NCI-H748 treated with DMSO at 0.1 percent for 48 hours (cell line): ENCODE measurements around the gene CDH13.

Experiments
- DNase-seq: peaks from one replicate; lab custom pipeline; 2025; lab: John Stamatoyannopoulos, UW

The CDH13 gene

DNA sequence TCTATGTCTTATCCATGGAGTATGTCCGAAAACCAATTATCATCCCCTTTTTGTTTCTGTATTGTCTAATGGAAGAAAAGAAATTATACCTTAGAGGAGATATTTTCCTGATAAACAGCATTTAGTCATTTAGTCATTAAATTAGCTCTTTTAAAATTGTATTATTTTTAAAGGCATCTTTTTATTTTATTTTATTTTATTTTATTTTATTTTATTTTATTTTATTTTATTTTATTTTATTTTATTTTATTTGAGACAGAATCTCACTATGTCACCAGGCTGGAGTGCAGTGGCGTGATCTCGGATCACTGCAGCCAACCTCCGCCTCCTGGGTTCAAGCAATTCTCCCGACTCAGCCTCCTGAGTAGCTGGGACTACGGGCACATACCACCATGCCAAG is 559.1 kb downstream of the CDH13 start:
- DNase-seq: no peak

DNA sequence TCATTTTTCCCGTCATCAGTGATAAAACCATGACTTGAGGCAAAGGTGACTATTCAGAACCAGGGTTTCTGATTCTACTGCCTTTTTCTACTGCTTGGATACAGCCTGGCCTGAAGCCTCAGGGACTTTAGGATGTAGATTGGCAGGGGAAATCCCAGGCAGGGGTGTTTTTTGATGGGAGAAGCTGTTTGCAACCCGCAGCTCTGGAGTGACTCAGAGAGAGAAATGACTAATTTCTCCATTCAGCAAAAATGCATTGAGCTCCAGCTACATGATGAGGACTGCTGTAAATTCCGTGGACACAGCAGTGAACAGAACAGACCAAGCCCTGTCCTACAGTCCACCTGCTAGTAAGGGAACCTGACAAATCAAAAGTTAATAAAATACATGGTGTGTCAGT is 560.6 kb downstream of the CDH13 start:
- no peak for DNase-seq

DNA sequence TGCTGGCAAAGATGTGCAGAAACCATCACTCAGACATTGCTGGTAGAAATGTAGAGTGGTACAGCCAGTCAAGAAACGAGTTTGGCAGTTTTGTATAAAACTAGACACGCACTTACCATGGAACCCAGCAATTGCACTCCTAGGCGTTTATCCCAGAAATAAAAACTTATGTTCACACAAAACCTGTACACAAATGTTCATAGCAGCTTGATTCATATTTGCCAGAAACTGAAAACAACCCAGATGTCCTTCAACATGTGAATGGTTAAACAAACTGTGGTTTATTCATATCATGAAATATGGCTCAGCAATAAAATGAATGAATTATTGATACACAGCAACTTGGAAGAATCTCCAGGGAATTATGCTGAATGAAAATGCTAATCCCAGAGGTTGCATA is 570.0 kb downstream of the CDH13 start:
- no peak for DNase-seq

DNA sequence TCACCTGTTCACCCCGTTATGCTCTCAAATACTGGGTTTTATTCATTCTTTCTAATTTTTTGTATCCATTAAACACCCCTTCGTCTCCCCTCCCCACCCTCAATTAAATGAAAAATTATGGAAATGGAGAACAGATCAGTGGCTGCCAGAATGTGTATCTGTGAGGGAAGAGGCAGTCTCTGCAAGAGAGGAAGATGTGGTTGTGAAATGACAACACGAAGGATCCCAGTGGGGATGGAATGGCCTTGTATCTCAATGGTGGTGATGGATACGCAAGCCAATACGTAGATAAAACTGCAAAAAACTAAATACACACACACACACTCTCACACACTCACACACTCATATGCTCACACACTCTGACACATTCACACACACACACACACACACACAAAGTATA is 570.7 kb downstream of the CDH13 start:
- DNase-seq: no peak

DNA sequence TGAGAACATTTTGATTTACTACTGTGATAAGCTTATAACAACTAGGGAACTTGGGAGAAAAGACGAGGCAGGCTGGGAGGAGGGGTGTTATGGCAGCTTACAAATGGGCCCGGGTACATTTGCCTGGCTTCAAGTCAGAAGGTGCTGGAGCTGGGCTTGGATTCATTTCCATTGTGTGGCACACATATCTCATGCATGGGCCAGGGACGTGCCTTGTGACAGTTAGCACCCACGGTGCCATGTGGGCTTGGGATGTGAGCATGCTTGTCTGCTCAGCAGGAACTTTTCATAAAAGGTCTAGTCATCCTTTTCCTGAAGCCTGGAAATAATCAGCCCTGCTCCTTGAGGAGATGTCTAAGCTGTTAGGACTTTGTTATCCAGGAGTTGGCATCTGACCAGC is 572.2 kb downstream of the CDH13 start:
- no peak for DNase-seq

DNA sequence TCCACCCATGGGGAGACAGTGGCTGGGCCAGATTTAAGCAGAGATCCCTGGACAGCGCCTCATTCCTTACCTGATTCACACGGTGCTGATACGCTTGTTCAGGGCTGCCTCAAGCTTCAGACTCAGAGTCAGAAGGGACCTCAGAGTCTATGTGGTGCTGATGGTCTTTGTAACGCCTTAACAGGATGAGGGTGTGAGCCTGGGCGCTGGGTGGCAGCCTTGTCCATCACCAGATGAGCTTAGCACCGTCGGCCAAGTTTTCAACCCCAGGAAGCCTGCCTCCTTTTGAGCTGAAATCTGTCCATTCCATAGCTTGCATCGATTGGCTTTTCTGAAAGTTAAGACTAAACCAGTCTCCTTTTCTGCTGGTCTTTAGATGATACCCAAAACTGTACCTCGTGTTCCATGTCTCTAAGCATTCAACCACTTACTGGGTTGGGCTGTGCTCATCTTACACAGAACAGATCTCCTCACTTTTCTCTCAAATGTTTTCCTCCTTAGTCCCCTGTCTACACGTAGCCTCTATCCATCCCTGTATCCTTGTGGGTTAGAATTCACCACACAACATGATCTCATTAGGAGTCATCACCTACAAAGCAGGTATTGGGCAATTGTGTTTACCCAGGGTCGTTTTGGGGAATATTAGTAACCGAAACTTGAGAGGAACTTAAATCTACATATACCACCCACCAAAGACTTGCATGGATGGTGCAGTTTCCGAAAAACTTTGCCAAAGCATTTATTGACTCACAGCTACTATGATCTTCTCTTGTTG is 573.4 kb downstream of the CDH13 start:
- peak; percentile 24 for DNase-seq

DNA sequence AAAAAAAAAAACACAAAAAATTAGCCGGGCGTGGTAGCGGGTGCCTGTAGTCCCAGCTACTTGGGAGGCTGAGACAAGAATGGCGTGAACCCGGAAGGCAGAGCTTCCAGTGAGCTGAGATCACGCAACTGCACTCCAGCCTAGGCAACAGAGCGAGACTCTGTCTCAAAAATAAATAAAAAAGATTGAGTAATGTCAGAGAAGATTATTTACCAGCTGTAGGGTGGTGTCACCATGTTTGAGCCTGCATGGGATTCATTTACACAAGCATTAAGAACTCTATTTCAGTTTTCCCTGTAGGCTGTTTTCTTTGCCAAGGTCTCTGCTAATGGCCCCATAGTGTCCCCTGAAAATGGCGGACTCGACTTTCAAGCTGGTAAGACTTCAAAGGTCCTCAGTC is 575.0 kb downstream of the CDH13 start:
- DNase-seq: no peak

DNA sequence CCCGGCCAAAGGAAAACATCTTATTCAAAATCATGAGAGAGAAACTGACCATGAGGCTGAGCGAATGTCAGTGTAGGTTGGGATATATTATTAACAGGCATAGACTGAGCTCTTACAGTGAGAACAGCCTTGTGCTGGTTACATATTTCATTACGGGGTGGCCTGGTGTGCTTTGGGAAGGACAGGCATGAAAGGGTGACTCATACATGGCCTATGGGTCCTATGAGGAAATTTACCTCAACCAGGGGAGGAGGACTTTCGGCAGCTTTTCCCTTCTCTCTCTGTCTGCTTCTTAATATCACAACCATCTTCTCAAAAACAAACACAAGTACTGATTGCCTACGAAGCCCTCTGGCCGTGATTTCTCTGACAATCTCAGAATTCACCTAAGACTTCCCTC is 579.1 kb downstream of the CDH13 start:
- no peak for DNase-seq

DNA sequence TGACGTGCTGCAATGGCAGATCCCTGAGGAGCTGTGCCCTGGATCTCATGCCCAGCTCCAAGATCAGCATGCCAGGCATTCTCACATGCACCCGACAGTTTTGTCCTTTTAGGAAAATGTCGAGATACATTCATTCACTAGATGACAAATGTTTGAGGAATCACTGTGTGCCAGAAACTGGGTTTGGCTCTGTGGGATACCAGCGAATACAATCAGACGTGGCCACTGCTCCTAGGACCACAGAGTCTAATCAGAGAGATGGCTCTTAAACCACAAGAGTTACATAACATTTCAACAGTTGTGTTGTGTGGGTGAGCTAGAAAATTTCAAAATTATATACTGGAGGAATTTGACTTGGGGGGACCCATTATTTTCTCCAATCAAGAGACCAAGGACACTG is 579.7 kb downstream of the CDH13 start:
- no peak for DNase-seq

DNA sequence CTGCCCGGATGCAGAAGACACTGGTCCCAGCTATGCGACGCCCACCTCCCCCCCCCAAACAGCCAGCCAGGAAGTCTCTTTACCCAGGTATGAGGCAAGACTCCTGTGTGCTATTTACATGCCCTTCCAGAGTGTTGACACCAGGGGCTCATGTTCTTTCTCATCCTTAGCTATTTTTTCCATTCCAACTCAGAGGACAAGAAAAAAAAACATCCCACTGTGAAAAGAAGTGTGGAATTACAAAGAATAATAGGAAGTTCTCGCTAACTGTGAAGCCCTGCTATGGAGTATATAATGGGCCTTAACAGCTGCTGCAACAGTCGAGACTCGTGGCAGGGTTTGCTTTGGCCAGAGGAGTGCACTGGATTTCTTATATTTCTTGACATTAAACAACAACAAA is 584.9 kb downstream of the CDH13 start:
- no peak for DNase-seq

DNA sequence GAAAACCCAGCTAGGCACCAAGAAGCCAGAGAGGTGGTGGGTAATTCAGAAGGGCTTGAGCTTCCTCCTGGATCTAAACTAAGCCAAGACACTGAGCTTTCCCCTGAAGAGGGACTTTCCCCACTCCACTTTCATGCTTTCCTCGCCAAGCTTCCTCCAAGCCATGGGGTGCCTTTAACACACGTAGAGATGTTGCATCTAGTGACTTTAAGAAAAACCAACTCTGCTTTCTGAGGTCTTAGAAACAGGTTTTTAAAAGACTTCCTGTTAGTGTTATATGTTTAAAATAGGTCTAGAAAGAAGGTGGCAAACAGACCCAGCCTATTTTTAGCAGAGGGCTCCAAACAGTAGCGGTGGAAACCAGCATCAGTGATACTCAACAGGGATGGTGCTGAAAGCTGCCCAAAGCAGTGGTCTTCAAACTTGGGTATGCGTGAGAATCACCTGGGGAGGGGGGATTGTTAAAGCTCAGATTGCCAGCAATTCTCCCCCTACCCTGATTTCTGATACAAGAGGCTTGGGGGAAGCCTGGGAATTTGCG is 585.6 kb downstream of the CDH13 start:
- DNase-seq: no peak

DNA sequence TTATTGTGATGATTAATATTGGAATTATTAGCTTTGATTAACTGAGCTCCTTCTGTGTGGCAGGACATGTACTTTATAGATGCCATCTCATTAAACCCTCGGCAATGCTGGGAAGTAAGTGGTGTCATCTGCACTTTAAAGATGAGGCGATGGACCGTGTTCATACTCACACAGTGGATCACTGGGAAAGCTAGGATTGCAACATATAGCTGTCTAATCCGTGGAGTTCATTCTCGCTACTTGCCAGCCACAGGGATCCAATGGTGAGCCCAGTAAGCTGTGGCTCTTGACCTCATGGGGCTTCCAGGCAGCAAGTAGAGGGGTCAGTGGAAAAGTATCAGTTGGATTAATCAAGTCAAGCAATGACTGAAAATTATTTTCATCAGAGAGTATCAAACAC is 587.9 kb downstream of the CDH13 start:
- no peak for DNase-seq

DNA sequence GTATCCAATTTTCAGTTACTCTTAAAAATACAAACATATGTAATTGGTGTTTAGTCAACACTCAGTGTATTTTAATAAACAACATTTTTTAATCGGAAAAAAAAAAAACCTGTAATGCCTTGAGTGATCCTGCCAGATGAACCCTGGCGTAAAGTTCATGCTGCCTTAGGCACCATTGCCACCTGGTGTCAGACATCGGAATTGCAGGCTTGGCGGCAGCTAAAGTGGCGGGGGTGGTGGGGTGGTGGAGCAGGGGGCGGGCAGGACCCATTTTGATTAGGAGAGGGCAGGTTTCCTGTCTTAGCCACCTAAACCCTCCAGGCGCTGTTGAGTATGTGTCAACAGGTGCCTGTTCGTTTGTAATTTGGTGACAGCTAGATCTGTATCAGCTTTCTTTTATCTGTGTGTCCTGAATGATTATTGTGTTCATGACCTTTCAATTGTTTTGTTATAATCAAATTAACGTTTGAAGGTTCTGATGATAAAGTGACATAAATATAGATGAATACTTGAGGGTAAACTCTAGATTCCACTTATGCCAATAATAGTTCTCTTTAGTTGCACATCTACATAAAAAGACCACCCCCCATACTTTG is 588.7 kb downstream of the CDH13 start:
- no peak for DNase-seq

DNA sequence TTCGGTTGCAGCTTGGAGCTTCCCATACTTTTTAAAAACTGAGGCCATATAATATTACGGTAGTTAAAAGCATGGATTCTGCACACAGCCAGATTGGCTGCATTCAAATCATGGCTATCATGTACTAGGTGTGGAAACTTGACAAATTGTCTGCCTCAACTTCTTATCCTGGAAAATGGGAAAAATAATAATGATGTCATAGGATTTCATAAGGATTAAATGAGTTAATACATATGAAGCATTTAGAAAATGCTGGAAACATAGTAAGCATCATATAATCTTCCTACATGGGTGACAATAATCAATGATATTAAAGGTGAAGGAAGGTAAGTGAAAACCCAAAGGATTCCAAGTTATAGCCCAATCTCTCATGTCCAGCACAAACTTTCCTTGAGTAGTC is 592.5 kb downstream of the CDH13 start:
- DNase-seq: no peak

DNA sequence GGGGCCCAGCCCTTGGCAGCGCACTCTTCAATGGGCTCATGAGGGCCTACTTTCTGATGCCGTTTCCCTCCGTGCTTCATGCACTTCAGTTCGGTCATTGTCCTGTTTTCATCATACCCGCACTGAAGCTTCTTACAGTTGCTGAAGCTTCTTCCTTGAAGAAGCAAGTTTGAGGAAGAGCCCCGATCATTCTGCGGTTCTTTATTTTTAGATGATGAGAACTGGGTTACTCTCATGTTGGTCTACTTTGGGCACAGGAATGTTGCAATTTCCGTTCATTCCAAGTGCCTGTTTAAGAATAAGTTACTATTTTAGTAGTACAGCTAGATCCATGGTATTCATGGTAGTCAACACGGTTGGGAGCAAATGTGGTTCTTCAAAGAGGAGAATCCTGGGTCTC is 593.3 kb downstream of the CDH13 start:
- DNase-seq: no peak

DNA sequence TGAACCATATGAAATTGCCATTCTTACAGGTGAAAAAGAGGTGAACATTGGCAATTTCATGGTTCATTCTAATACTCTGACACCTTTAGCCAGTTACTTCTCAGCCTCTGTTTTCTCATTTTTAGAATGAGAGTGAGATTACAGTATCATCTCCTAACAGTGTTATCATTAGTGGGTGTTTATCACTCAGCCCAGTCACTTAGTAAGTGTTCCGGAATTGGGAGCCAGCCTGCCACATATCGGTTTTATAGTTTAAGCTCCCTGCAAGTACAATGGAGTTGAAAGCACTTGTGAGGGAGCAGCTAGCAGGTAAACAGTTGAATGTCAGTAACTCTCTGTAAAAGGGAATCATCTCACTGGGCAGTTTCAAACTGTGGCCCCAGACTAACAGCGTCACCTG is 597.9 kb downstream of the CDH13 start:
- DNase-seq: no peak

DNA sequence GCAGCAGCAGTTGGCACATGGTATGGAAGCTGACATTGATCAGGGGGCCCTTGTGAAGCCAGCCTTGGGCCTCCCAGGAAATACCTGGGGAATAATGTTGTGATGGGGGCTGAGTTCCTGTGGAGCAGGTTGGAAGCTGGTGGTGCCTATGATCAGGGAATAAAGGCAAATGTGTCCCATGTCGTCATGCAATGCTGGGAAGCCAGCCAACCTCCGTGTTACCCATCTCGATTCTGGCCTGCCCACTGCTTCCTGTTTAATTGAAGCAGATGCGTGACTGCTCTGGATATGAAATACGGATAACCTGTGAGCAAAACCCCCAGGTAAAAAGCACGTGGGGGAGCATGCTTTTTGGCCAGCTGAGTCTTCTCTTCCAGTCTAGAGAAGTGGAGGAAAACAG is 600.6 kb downstream of the CDH13 start:
- DNase-seq: no peak

DNA sequence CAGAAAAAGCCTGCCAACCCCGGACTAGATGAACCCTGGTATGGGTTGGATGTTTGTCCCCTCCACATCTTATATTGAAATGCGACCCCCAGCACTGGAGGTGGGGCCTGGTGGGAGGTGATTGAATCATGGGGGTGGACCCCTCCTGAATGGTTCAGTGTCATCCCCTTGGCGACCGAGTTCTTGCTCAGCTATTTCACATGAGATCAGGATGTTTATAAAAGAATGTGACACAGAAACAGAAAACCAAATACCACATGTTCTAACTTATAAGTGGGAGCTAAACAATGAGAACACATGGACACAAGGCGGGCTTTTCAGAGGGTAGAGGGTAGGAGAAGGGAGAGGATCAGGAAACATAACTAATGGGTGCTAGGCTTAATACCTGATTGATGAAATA is 605.0 kb downstream of the CDH13 start:
- DNase-seq: no peak

DNA sequence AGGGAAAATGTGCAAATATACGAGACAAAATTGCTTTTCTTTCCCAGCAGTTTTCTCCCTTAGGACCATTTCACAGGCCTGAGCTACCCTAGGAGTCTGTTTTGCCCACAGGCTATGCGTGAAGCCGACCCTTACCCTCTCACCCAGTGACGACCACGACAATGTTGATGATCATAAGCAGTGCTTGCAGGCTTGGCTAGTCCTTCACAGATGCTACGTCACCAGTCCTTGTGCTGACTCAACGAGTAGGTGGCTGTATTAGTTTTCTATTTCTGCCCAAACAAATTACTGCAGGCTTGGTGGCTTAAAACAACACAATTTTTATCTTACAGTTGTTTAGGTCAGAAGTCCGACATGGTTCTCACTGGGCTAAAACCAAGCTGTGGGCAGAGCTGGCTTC is 606.4 kb downstream of the CDH13 start:
- no peak for DNase-seq

DNA sequence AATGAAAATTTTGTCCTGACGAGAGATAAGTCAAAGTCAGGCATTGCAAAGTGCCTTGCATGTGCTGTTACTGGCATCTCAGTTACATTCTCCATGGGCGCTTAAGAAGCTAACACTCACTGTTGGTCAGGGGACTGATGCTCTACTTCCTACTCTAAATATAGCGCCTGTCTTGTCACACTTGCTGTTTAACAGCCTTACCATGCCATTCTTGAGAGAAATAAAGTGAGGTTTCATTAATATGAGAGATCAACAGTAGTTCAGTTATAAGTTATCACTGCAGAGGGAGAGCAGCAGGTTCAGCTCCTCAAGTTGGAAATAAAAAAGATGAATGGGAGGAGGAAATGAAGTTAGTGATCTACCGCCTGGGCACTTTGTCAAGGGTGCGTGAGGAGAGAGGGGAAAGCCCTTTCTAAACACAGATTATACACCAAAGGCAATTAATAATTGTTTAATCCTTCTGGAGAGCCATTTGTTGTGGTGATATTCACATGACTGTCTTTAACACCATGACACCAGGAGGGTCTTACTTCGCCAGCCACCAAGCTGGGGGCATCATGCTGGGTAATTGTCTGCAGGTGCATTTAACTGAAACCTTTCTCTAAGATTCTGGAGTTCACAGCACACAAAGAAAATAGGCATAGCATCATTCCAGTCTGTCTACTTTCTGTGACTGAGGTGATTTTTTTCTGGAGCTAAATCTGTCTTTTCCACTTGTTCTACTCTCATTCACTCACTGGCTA is 612.4 kb downstream of the CDH13 start:
- DNase-seq: no peak

DNA sequence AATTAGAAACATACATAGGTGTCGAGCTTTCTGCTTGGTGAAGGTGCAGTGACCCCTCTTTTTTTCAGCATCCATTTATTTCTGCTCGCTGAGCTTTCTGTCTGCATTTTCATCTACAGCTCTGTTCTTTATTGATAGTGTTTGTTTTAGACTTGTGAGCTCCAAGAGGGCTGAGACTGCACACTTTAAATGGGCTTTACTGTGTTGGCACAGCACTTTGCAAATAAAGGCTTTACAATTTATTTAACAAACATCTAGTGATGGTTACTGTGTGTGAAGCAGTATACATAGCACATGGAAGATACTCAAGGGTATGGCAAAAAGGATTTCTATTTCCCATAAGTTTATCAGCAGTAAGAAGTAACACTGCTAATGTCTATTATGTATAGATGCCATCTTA is 617.3 kb downstream of the CDH13 start:
- DNase-seq: peak; percentile 55

DNA sequence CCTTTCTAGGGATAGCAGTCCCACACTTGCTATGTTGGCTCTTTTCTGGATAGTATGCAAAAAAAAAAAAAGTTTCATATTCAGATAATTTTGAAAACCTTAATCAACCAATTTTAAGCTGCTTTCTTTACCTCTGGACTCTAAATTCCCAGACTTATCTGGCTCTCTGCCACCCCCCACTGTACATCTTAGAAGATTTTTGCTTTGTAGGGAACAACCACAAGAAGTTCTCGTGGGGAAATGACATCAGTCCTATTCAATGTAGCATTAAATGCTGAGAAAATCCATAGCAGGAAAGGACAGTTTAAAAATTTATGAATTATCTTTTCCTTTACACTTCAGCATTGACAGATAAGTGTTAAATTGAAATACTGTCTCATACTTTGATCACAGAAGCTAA is 618.3 kb downstream of the CDH13 start:
- DNase-seq: no peak

DNA sequence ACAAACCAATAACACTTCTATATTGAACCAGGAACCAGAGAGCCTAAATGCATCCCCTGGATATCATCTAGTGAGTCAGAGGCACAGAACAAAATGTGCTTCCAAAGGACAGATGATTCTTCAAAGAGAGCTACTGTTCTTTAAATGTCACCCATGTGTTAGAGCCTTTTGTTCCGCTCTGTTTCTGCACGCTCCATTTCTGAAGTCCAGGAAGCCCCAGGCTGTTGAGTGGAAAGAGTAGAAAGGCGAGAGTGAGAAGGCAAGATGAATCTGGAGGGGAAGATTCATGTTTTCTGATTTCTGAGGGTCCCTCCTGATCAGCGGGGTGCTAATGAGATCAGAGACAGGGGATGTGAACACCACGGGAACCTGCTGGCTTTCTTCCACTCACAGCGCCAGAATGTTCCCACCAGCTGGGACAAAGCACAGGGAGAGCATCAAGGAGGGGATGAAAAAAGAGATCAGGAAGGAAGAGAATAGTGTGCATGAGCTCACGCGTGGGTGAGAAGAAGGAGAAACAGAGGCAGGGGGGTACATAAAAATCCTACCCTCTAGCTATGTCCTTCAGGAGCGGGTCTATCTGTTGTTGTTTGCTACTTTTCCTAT is 621.1 kb downstream of the CDH13 start:
- no peak for DNase-seq
